Prostate gland (tissue), 2 donors: ENCODE data around the gene BPIFB1.

Experiments
- POLR2A ChIP-seq: fragments of 450-650 bp; IDR thresholded peaks from one replicate; pipeline ENCODE4 v1.6.1; 2016; ENCODE audit warnings: antibody characterized with exemption, mild to moderate bottlenecking
- POLR2AphosphoS5 ChIP-seq: sonication (generic); formaldehyde crosslinking; IDR thresholded peaks from one replicate; pipeline ENCODE4 v1.6.1; 2017; ENCODE audit warnings: antibody characterized with exemption
- TF ChIP-seq, protein P1 (sequence below), 4 experiments: fragments of 200-600 bp in 2 of 4; fragments of 450-650 bp in 2 of 4; sonication (generic) in 2 of 4; IDR thresholded peaks; 1 replicate in 3 of 4; 2 replicates in 1 of 4; pipeline ENCODE4 v1.5.1; 2016 to 2019; ENCODE audit warnings: antibody characterized with exemption in 4 of 4, mild to moderate bottlenecking in 2 of 4, moderate library complexity in 2 of 4

- TF ChIP-seq, protein P1, sequence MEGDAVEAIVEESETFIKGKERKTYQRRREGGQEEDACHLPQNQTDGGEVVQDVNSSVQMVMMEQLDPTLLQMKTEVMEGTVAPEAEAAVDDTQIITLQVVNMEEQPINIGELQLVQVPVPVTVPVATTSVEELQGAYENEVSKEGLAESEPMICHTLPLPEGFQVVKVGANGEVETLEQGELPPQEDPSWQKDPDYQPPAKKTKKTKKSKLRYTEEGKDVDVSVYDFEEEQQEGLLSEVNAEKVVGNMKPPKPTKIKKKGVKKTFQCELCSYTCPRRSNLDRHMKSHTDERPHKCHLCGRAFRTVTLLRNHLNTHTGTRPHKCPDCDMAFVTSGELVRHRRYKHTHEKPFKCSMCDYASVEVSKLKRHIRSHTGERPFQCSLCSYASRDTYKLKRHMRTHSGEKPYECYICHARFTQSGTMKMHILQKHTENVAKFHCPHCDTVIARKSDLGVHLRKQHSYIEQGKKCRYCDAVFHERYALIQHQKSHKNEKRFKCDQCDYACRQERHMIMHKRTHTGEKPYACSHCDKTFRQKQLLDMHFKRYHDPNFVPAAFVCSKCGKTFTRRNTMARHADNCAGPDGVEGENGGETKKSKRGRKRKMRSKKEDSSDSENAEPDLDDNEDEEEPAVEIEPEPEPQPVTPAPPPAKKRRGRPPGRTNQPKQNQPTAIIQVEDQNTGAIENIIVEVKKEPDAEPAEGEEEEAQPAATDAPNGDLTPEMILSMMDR (IDR thresholded peaks at IDR 0.05) = no peak
- no peak for TF ChIP-seq POLR2AphosphoS5
- TF ChIP-seq POLR2A = no peak
Measured at GRCh38 chr20:33348136-33348937, 65.3 kb downstream of the BPIFB1 start.
